Caco-2 (cell line): Measurements from ENCODE around the gene SPECC1. TPM values are rescaled to one million over a fixed set of nuclear protein-coding genes. Genes with fewer than 3 reads are reported as not detected.

ENCODE experiments used
- BruUV-seq: library from RNA; stranded (reverse); fragments of 400-500 nt; replicated peaks from 2 replicates; lab custom pipeline; 2021; lab: Mats Ljungman, UMichigan
- CTCF ChIA-PET: fragments of 300-600 bp; sonication (Branson Sonifier 250); formaldehyde crosslinking; loops from one replicate; lab custom pipeline; 2022; ENCODE audit warnings: antibody characterized with exemption; lab: Charles Lee
- POLR2A ChIA-PET: fragments of 300-600 bp; sonication (Branson Sonifier 250); formaldehyde crosslinking; loops from one replicate; lab custom pipeline; 2022; ENCODE audit warnings: antibody characterized with exemption; lab: Charles Lee
- DNase-seq, 2 experiments: peaks; one replicate each; pipeline versions ENCODE4 v3.0.0 to v3.0.0-alpha.2; 2020 to 2022
- H3K27me3 ChIP-seq: replicated peaks from 2 replicates; pipeline ENCODE4 v1.6.0; 2011; ENCODE audit warnings: low read length; ENCODE audit not compliant: control insufficient read depth, insufficient read depth
- H3K36me3 ChIP-seq: 2 replicates; pipeline ENCODE4 v1.5.1; 2011; ENCODE audit warnings: low read length; ENCODE audit not compliant: control insufficient read depth, insufficient read depth
- H3K4me1 ChIP-seq: fragments of 250-450 bp; sonication (Bioruptor Pico); 2 replicates; pipeline ENCODE4 v1.5.1; 2020; ENCODE audit warnings: mild to moderate bottlenecking
- H3K4me3 ChIP-seq: 2 replicates; pipeline ENCODE4 v1.5.1; 2011; ENCODE audit warnings: low read depth, mild to moderate bottlenecking, control low read depth, low read length
- H3K9me3 ChIP-seq: fragments of 250-450 bp; sonication (Bioruptor Pico); 2 replicates; pipeline ENCODE4 v1.5.1; 2020; ENCODE audit warnings: mild to moderate bottlenecking, moderate library complexity
- H3K27ac Mint-ChIP-seq: one replicate; pipeline ENCODE4 v1.8.0; 2022; ENCODE audit warnings: mixed read lengths; ENCODE audit not compliant: unreplicated experiment
- H3K27me3 Mint-ChIP-seq: one replicate; pipeline ENCODE4 v1.8.0; 2022; ENCODE audit warnings: mixed read lengths; ENCODE audit not compliant: insufficient read depth, unreplicated experiment
- H3K36me3 Mint-ChIP-seq: one replicate; pipeline ENCODE4 v1.8.0; 2022; ENCODE audit warnings: mild to moderate bottlenecking, mixed read lengths; ENCODE audit not compliant: insufficient read depth, unreplicated experiment
- H3K4me1 Mint-ChIP-seq: one replicate; pipeline ENCODE4 v1.8.0; 2022; ENCODE audit warnings: low read depth, mixed read lengths; ENCODE audit not compliant: unreplicated experiment
- H3K4me3 Mint-ChIP-seq: one replicate; pipeline ENCODE4 v1.8.0; 2022; ENCODE audit warnings: mild to moderate bottlenecking, moderate library complexity, mixed read lengths; ENCODE audit not compliant: unreplicated experiment
- H3K9me3 Mint-ChIP-seq: one replicate; pipeline ENCODE4 v1.8.0; 2022; ENCODE audit warnings: mixed read lengths; ENCODE audit not compliant: unreplicated experiment
- CTCF ChIP-seq, 2 experiments: fragments of 200-600 bp in 1 of 2; IDR thresholded peaks; 1 replicate in 1 of 2; 2 replicates in 1 of 2; pipeline versions ENCODE4 v1.5.1 to v1.8.0; 2011 to 2022; ENCODE audit warnings: antibody characterized with exemption in 1 of 2, control low read depth in 1 of 2, inconsistent platforms in 1 of 2, low read depth in 1 of 2, low read length in 1 of 2, mild to moderate bottlenecking in 1 of 2, moderate library complexity in 1 of 2; ENCODE audit not compliant: insufficient read depth in 1 of 2, severe bottlenecking in 1 of 2, unreplicated experiment in 1 of 2
- intact Hi-C: fragments of 100-400 bp; cut with micrococcal nuclease; formaldehyde crosslinking; loops from one replicate; pipeline ENCODE4 v1.10.0; 2022; ENCODE audit not compliant: unreplicated experiment
- total RNA-seq: library from RNA; stranded (reverse); gene quantifications from 2 replicates; pipeline ENCODE4 v1.2.3, GENCODE V29; 2022

The SPECC1 gene
- total RNA-seq, 1 experiment from 2014 or later: 123 TPM

GRCh38 chr17:20095336-20096080 is 86.3 kb downstream of the SPECC1 start:
- Histone ChIP-seq H3K9me3 (no peaks in the 10 kb centered on the region), H3K4me1 (no peaks in the 10 kb centered on the region), H3K27me3 (no peaks in the 10 kb centered on the region; the same call in 1 of the 2 replicates), H3K36me3 (no peaks in the 10 kb centered on the region), H3K4me3 (no peak overlapping the region)
- peak; percentile 24 to 78 for TF ChIP-seq CTCF (IDR thresholded peaks at IDR 0.05; ENCODE audit: insufficient read depth in 1 of 2, low read depth in 1 of 2, low read length in 1 of 2, severe bottlenecking in 1 of 2, unreplicated experiment in 1 of 2)
- Mint-ChIP-seq H3K4me1 (no peaks in the 10 kb centered on the region), H3K27ac (no peak overlapping the region), H3K4me3 (peak overlapping the region; percentile 22), H3K9me3 (no peaks in the 10 kb centered on the region), H3K27me3 (peaks cover 15% of the 10 kb centered on the region), H3K36me3 (no peaks in the 10 kb centered on the region)
- peak; percentile 64 to 69 for DNase-seq
- intact Hi-C loops: loop anchor here (1.0 kb wide), 1 partner anchor 102 kb away; no protein-coding TSS in a partner anchor
- ChIA-PET POLR2A (no interaction called here), CTCF (interaction anchor here (0.7 to 2.0 kb wide), 7 partner anchors 10 to 118 kb away, joined by 3 to 48 read pairs (median 3); partner anchors contain the start of genes AKAP10 and SPECC1)
- BruUV-seq: no TSS peak

- no peak for DNase-seq
- Histone ChIP-seq H3K27me3 (no peaks in the 10 kb centered on the region; the same call in 1 of the 2 replicates), H3K36me3 (no peaks in the 10 kb centered on the region), H3K9me3 (no peaks in the 10 kb centered on the region), H3K4me3 (no peak overlapping the region), H3K4me1 (no peaks in the 10 kb centered on the region)
- Mint-ChIP-seq H3K4me3 (no peak overlapping the region), H3K27ac (no peak overlapping the region), H3K4me1 (no peaks in the 10 kb centered on the region), H3K36me3 (no peaks in the 10 kb centered on the region), H3K27me3 (peaks cover 15% of the 10 kb centered on the region), H3K9me3 (no peaks in the 10 kb centered on the region)
- POLR2A ChIA-PET: no interaction called here
- BruUV-seq: no TSS peak
- CTCF ChIA-PET: interaction anchor here (2.0 kb wide), 1 partner anchor 87 kb away, joined by 24 read pairs; the partner anchor contains the start of gene SPECC1
- TF ChIP-seq CTCF (IDR thresholded peaks at IDR 0.05; ENCODE audit: insufficient read depth in 1 of 2, low read depth in 1 of 2, low read length in 1 of 2, severe bottlenecking in 1 of 2, unreplicated experiment in 1 of 2): no peak
- intact Hi-C loops: no loop called here
Measured at GRCh38 chr17:20096430-20096829, 87.3 kb downstream of the SPECC1 start.

- no peak overlapping the region for H3K27ac Mint-ChIP-seq
- Histone ChIP-seq H3K36me3 (no peaks in the 10 kb centered on the region), H3K27me3 (no peaks in the 10 kb centered on the region; the same call in 1 of the 2 replicates), H3K9me3 (no peaks in the 10 kb centered on the region), H3K4me3 (no peak overlapping the region), H3K4me1 (no peaks in the 10 kb centered on the region)
- intact Hi-C loops: no loop called here
- H3K4me1 Mint-ChIP-seq: no peaks in the 10 kb centered on the region
- DNase-seq: no peak
- H3K9me3 Mint-ChIP-seq: no peaks in the 10 kb centered on the region
- BruUV-seq: no TSS peak
- H3K27me3 Mint-ChIP-seq: peaks cover 12% of the 10 kb centered on the region
- TF ChIP-seq CTCF (IDR thresholded peaks at IDR 0.05; ENCODE audit: insufficient read depth in 1 of 2, low read depth in 1 of 2, low read length in 1 of 2, severe bottlenecking in 1 of 2, unreplicated experiment in 1 of 2): no peak
- H3K4me3 Mint-ChIP-seq: no peak overlapping the region
- CTCF ChIA-PET: no interaction called here
- POLR2A ChIA-PET: no interaction called here
- no peaks in the 10 kb centered on the region for H3K36me3 Mint-ChIP-seq
Measured at GRCh38 chr17:20097330-20097729, 88.2 kb downstream of the SPECC1 start.
